Suprapubic skin (tissue), 4 donors: ENCODE data around the gene GARRE1.
"Not testable (repeated sequence)": the region's sequence is repeated elsewhere in the genome, so short reads cannot be mapped to it uniquely, and the experiment has no call there.

Experiments used
- EP300 ChIP-seq: sonication (generic); formaldehyde crosslinking; IDR thresholded peaks from one replicate; pipeline ENCODE4 v1.6.1; 2017; ENCODE audit warnings: antibody characterized with exemption
- POLR2A ChIP-seq, 2 donors: fragments of 450-650 bp; IDR thresholded peaks; one replicate each; pipeline ENCODE4 v1.6.1; 2017; ENCODE audit warnings: antibody characterized with exemption in 2 of 2, mild to moderate bottlenecking in 2 of 2, moderate library complexity in 2 of 2
- POLR2AphosphoS5 ChIP-seq, 3 donors: sonication (generic); formaldehyde crosslinking; IDR thresholded peaks; one replicate each; pipeline ENCODE4 v1.6.1; 2017; ENCODE audit warnings: antibody characterized with exemption in 3 of 3
- TF ChIP-seq, protein P1 (sequence below), 2 donors: fragments of 200-600 bp in 1 of 2; fragments of 450-650 bp in 1 of 2; sonication (generic) in 1 of 2; IDR thresholded peaks; one replicate each; pipeline ENCODE4 v1.5.1; 2016 to 2019; ENCODE audit warnings: antibody characterized with exemption in 2 of 2, mild to moderate bottlenecking in 1 of 2, moderate library complexity in 1 of 2

DNA sequence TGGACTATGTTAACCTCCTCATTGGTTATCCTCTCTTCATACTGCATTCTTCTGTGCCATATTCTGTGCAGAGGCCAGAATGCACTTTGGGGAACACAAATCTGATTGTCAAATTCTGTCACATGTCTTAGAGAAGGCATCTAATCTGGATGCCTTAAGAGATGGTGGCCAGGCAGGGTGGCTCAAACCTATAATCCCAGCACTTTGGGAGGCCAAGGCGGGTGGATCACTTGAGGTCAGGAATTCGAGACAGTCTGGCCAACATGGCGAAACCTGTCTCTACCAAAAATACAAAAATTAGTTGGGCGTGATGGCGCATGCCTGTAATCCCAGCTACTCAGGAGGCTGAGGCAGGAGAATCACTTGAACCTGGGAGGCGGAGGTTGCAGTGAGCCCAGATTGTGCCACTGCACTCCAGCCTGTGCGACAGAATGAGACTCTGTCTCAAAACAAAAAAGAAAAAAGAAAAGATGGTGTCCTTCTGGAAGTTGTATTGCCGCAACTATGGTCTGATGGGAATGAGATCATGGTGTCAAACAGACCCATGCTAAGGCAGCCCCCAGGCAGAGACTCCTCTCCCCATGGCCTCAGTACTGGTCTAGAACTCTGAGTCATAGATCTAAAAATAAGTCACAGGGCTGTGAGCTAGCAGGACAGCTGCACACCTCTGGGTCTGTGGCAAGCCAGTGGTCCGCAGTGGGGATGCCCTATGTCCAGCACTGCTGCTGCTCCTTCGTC lies 11.0 kb upstream of the GARRE1 start:
- TF ChIP-seq, protein P1, sequence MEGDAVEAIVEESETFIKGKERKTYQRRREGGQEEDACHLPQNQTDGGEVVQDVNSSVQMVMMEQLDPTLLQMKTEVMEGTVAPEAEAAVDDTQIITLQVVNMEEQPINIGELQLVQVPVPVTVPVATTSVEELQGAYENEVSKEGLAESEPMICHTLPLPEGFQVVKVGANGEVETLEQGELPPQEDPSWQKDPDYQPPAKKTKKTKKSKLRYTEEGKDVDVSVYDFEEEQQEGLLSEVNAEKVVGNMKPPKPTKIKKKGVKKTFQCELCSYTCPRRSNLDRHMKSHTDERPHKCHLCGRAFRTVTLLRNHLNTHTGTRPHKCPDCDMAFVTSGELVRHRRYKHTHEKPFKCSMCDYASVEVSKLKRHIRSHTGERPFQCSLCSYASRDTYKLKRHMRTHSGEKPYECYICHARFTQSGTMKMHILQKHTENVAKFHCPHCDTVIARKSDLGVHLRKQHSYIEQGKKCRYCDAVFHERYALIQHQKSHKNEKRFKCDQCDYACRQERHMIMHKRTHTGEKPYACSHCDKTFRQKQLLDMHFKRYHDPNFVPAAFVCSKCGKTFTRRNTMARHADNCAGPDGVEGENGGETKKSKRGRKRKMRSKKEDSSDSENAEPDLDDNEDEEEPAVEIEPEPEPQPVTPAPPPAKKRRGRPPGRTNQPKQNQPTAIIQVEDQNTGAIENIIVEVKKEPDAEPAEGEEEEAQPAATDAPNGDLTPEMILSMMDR (IDR thresholded peaks at IDR 0.05): not testable (repeated sequence)
- not testable (repeated sequence) for TF ChIP-seq POLR2A (IDR thresholded peaks at IDR 0.05); EP300; POLR2AphosphoS5 (IDR thresholded peaks at IDR 0.05)
